Activated CD4-positive, alpha-beta T cell treated with anti-CD3 and anti-CD28 coated beads, Interleukin-2, Interleukin-6, amounts not matched to agents 100 ng/mL and 50 ng/mL, durations not matched to agents 16 hours and 8 hours (primary cell): ENCODE results near the gene GEMIN7.

Experiments
- DNase-seq: peaks from one replicate; pipeline ENCODE4 v3.0.0-alpha.2; 2020

GEMIN7 gene

DNA sequence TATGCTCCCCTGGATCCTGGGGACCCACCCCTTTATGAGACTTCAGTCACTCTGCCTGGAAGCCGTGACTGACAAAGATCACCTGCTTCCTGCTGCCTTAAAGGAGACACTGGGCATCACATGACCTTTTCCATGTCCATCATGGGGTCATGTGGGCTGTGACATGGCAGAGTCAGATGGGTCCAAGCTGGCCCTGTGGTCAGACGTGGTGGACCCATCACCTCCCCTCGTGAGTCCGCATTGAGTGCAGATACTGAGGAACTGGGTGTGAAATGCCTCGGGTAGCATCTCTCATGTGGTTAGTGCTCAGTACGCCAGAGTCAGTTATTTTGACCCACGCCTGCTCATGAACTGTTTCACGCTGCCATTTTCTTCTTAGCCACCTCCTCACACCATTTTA lies 54.6 kb downstream of the GEMIN7 start:
- DNase-seq: no peak

DNA sequence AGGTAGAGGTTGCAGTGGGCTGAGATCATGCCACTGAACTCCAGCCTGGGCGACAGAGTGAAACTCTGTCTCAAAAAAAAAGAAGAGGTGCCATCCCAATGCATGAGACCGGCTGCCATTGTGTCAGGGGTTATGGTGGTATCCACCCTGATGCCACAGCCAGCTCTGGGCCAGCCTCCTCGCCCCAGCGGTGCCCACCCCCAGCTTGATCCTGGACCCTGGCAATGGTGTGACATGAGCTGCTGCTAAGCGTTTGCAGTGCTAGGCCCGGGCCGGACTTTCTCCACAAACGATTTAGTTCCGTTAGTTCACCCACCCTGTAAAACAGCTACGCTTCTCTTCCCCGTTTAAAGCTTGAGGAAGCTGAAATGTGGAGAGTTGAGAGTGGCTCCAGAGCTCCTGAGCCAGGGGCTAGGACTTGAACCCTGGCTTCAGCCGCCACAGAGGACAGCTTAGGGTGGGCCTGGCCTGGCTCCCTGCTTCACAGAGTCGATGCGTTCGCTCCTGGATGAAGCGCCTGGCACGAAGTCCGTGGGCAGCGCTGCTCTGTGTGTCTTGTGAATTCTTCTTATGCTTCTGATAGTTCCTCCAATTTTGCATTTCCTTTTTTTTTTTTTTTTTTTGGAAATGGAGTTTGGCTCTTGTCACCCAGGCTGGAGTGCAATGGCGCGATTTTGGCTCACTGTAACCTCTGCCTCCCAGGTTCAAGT lies 56.3 kb downstream of the GEMIN7 start:
- no peak for DNase-seq

DNA sequence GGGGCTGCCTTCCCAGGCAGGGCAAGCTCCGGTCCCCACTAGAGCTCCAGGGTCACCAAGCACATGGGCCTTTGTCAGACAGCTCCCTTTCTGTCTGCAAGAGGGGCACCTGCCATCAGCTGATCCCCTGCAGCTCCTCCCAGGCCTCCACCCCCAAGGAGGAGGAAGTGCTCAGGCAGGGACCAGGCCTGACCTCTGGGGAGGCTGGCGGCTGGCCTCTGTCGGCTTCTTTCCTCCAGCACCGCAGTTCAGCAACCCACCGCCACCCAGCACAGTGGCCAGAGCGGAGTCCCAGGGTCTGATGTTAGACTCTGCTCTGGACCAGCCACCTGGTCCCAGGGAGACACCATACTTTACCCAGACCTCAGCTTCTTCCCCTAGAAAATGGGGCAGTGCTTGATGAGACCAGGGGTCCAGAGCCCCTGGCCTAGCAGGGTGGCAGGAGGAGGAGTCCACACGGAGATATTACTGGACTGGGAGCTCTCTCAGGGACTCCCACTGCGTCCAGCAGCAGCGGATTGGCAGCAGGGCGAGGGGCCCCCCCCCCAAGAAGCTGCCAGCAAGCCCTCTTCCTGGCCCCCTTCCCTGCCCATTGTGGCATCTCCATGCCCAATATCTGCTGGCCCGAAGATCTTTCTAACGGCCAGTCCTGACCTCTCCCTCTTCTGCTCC lies 57.6 kb downstream of the GEMIN7 start:
- DNase-seq: no peak

DNA sequence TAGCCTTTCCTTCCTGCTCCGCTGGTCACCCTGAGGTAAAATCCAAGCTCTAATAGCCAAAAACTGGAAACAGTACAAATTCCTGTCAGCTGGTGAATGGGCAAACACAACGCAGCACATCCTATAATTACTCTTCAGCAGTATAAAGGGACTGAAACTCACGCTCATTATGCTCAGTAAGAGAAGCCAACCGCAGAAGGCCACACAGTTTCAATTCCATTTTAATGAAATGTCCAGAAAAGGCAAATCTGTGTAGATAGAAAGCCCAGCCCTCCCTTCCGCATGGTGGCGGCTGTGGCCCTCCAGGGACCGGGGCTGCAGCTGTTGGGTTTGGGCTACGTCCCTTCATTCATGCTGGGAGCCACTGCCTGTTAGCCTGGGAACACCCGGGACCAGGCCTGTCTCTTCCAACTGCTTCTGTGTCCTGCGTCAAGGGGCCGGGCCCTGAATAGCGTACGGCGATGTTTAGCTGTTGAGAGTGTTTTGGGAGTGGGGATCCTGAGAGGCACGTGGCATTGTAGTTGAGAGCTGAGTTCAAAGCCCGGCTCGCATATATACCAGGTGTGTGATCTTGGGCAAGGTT lies 58.2 kb downstream of the GEMIN7 start:
- DNase-seq: no peak

DNA sequence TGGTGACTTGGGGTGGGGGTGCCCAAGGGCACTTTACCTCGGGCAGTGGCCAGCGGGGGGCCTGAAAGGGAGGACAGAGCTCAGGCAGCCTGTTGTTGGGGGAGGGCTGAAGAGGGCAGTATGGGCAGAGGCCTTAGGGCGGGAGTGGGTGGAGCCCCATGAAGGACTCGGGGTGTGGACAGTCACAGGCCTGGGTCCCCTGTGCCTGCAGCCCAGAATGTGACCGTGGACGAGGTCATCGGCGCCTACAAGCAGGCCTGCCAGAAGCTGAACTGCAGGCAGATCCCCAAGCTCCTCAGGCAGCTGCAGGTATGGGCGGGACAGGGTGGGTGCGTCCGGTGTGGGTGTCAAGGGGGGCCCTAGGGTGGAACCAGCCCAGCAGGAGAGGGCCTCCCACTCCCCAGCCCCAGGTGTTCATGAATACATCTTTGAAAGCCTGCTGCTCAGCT lies 59.3 kb downstream of the GEMIN7 start:
- no peak for DNase-seq

DNA sequence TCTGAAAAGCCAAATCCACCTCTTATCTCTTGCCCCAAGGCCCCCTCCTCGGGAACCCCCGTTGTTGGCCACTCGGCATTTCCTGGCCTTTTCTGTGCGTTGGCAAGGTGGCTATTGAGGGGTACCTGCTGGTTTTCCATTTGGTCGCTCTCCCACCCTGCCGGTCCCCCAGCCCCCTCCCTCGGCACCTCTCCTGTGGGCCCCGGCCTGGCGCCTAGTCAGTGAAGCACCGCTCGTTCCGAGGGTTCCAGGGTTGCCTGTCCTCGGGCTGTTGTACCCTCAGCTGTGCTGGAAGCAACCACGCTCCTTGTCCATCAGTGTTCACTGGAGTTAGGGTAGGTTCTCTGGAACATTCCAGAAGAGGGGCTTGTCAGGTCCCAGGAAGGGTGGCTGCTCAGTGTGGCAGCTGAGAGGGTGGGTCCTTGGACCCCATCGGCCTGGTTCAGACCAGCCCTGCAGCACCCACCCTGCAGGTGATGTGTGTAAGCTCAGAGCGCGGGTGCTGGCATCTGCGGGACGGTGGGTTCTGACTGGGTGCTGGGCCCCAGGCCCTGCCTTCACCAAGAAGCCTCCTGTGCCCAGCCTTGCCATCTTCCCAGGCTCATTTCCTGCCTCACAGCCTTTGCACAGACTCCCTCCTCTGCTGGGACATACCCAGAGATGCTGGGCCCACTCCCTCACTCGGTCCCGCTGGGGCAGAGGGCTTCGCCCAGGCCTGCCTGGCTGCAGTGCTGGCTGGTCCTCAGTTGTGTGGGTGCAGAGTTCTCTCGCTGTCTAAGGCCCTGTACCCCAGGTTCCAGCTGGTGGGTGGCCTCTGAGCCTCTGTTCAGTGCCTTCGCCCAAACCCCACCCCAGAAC lies 60.5 kb downstream of the GEMIN7 start:
- DNase-seq: no peak

DNA sequence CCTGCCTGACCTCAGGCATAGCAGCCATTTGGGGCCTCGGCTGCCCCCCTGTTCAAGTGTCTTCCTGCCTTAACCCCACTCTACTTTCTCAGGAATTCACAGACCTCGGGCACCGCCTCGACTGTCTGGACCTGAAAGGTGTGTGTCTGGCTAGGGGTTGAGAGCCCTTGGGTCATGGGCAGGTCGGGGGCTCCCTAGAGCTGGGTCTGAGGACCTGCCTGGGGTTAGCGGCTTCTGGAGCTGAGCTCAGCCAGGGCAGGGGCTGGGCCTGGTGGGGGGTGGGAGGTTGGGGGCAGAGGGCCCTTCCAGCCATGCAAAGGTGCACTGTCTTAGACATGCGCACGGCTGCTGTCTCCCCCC lies 61.1 kb downstream of the GEMIN7 start:
- DNase-seq: no peak

DNA sequence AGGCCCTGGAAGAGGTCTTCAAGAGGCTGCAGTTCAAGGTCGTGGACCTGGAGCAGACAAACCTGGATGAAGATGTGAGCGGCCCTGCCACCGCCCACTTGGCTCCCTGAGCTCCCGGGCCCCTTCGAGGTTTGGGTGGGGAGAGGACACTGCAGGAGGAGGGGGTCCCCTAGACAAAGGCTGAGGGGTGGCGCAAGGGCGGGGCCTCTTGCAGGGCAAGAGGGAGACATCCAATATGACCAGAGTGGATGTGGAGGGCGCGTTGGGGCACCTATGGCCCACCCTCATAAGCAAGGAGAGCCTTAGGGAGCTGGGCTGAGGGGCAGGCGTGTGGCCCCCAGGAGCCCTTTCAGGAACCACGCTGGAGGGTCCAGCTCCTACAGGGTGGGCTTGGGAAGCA lies 61.5 kb downstream of the GEMIN7 start:
- no peak for DNase-seq
